Fibroblast of villous mesenchyme (primary cell): Measurements from ENCODE around the gene NFATC1. TPM values are rescaled to one million over a fixed set of nuclear protein-coding genes. Genes with fewer than 3 reads are reported as not detected.
"Not testable (repeated sequence)": the region's sequence is repeated elsewhere in the genome, so short reads cannot be mapped to it uniquely, and the experiment has no call there.

Source experiments
- DNase-seq: peaks from one replicate; pipeline ENCODE4 v3.0.0-alpha.2; 2010; ENCODE audit warnings: low read depth
- H3K4me3 ChIP-seq: 2 replicates; pipeline ENCODE4 v1.5.1; 2011; ENCODE audit warnings: low read depth, mild to moderate bottlenecking, low read length
- CTCF ChIP-seq: IDR thresholded peaks from 2 replicates; pipeline ENCODE4 v1.5.1; 2012; ENCODE audit warnings: low read depth, mild to moderate bottlenecking, low read length; ENCODE audit not compliant: insufficient read depth
- total RNA-seq: library from RNA; depleted of rRNA; stranded (reverse); fragments of >200 nt; gene quantifications from 2 replicates; pipeline ENCODE4 v1.2.3, GENCODE V29; 2012

NFATC1 gene
- total RNA-seq, 1 donor, result 0.43 TPM

DNA sequence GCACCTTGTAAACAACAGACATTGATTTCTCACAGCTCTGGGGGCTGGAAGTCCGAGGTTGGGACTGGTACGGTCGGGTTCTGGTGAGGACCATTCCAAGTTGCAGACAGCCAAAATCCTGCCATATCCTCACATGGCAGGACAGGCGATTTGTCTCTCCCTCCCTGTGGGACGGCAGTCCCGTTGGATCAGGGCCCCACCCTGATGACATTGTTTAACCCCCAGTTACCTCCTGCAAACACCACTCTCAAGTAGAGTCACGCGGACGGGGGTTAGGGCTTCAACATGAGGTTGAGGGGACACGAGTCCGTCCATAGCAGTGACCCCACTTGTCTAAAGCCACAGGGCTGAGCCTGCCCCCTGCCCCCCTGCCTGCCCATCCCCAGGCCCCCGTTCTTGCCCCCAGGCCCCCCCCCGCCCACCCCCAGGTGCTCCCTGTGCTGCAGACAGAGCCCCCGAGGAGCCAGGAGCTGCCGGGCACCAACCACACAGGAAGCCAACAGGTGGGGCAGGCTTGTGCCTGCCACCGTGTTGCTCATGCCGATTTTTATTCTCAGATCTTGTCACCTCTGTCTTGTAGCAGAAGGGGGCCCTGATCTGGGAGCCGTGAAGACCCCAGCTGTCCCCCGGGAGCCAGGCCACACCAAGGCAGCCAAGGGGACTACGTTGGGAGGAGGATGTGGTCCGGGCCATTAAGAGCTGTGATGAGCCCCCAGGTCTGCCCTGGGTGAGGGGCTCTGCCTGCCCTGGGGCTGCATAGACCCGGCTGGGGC is 82.2 kb downstream of the NFATC1 start:
- DNase-seq, result no peak
- no peak overlapping the region for H3K4me3 ChIP-seq
- no peak for TF ChIP-seq CTCF

- TF ChIP-seq CTCF, result no peak
- no peak overlapping the region for H3K4me3 ChIP-seq
- DNase-seq, result no peak
These were observed 82.9 kb downstream of the NFATC1 start for GRCh38 chr18:79478484-79479115.

GRCh38 chr18:79479116-79479760 is 83.5 kb downstream of the NFATC1 start:
- TF ChIP-seq CTCF, result no peak
- no peak overlapping the region for H3K4me3 ChIP-seq
- DNase-seq, result no peak

- TF ChIP-seq CTCF, result no peak
- no peak overlapping the region for H3K4me3 ChIP-seq
These were observed 84.0 kb downstream of the NFATC1 start for GRCh38 chr18:79479761-79480161.

GRCh38 chr18:79480171-79481045 is 84.7 kb downstream of the NFATC1 start:
- DNase-seq, result no peak
- H3K4me3 ChIP-seq, result no peak overlapping the region
- no peak for TF ChIP-seq CTCF

More at GRCh38 chr18:79479761-79480161, 84.0 kb downstream of the NFATC1 start:
- no peak for DNase-seq

- no peak for TF ChIP-seq CTCF
- no peak for DNase-seq
- H3K4me3 ChIP-seq, result no peak overlapping the region
These were observed 85.5 kb downstream of the NFATC1 start for GRCh38 chr18:79481046-79481790.

DNA sequence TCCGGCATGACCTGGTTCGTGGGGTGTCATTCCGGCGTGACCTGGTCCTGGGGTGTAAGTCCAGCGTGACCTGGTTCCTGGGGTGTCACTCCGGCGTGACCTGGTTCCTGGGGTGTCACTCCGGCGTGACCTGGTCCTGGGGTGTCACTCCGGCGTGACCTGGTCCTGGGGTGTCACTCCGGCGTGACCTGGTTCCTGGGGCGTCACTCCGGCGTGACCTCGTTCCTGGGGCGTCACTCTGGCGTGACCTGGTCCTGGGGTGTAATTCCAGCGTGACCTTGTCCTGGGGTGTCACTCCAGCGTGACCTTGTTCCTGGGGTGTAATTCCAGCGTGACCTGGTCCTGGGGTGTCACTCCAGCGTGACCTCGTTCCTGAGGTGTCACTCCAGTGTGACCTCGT is 87.7 kb downstream of the NFATC1 start:
- not testable (repeated sequence) for DNase-seq, H3K4me3 ChIP-seq
